Measurements from ENCODE around the gene NANS. TPM values are rescaled to one million over a fixed set of nuclear protein-coding genes. Genes with fewer than 3 reads are reported as not detected.

The NANS gene
- total RNA-seq, 1 donor from 2014 or later, result 44.4 TPM

GRCh38 chr9:98017306-98017705 lies 39.2 kb upstream of the NANS start:
- H3K36me3 ChIP-seq (ENCODE audit: insufficient read depth, low read length), result peaks cover 33% of the 10 kb centered on the region
- no peak for TF ChIP-seq EZH2 (IDR thresholded peaks at IDR 0.05; ENCODE audit: insufficient read depth, low read length)
- no peak for TF ChIP-seq CTCF (IDR thresholded peaks at IDR 0.05; ENCODE audit: insufficient read depth, low read depth, low read length)
- DNase-seq (ENCODE audit: low read depth) (no peak), FAIRE-seq (no peak)
- H3K27ac ChIP-seq (ENCODE audit: low read depth, low read length), result no peak overlapping the region
- H3K9ac ChIP-seq (ENCODE audit: low read length), result no peak overlapping the region
- Mint-ChIP-seq H3K36me3 (ENCODE audit: low read depth, unreplicated experiment) (peaks cover 33% of the 10 kb centered on the region), H3K4me3 (ENCODE audit: unreplicated experiment) (no peak overlapping the region), H3K27me3 (ENCODE audit: low read depth, unreplicated experiment) (no peaks in the 10 kb centered on the region), H3K27ac (ENCODE audit: unreplicated experiment) (no peak overlapping the region), H3K9me3 (ENCODE audit: unreplicated experiment) (no peaks in the 10 kb centered on the region), H3K4me1 (ENCODE audit: low read depth, unreplicated experiment) (peaks cover under 1% of the 10 kb centered on the region)
- peaks cover 2% of the 10 kb centered on the region for H3K4me1 ChIP-seq (ENCODE audit: insufficient read depth, low read length)
- H3K9me3 ChIP-seq (ENCODE audit: insufficient read depth, low read depth, low read length), result no peaks in the 10 kb centered on the region
- no peaks in the 10 kb centered on the region for H3K27me3 ChIP-seq (ENCODE audit: insufficient read depth, low read length)
- no peak overlapping the region for H2AFZ ChIP-seq (ENCODE audit: low read depth, low read length)
- H3K4me3 ChIP-seq (ENCODE audit: insufficient read depth, low read depth, low read length), result no peak overlapping the region
- H3K79me2 ChIP-seq (ENCODE audit: insufficient read depth, low read length), result no peaks in the 10 kb centered on the region
- H3K4me2 ChIP-seq (ENCODE audit: low read length), result no peak overlapping the region
- no peaks in the 10 kb centered on the region for H4K20me1 ChIP-seq (ENCODE audit: insufficient read depth, low read length)

GRCh38 chr9:98018347-98018746 lies 38.2 kb upstream of the NANS start:
- H3K36me3 ChIP-seq (ENCODE audit: insufficient read depth, low read length), result peaks cover 30% of the 10 kb centered on the region
- no peak for FAIRE-seq
- no peak overlapping the region for H3K27ac Mint-ChIP-seq (ENCODE audit: unreplicated experiment)

More at GRCh38 chr9:98018347-98018746, 38.2 kb upstream of the NANS start:
- H3K9ac ChIP-seq (ENCODE audit: low read length), result no peak overlapping the region
- H3K4me3 ChIP-seq (ENCODE audit: insufficient read depth, low read depth, low read length), result no peak overlapping the region
- no peaks in the 10 kb centered on the region for H3K9me3 Mint-ChIP-seq (ENCODE audit: unreplicated experiment)
- H3K27me3 Mint-ChIP-seq (ENCODE audit: low read depth, unreplicated experiment), result no peaks in the 10 kb centered on the region
- H3K4me1 ChIP-seq (ENCODE audit: insufficient read depth, low read length), result peaks cover 9% of the 10 kb centered on the region
- no peaks in the 10 kb centered on the region for H3K9me3 ChIP-seq (ENCODE audit: insufficient read depth, low read depth, low read length)
- no peak for DNase-seq (ENCODE audit: low read depth)
- no peak overlapping the region for H2AFZ ChIP-seq (ENCODE audit: low read depth, low read length)
- no peaks in the 10 kb centered on the region for H3K27me3 ChIP-seq (ENCODE audit: insufficient read depth, low read length)
- no peak for TF ChIP-seq CTCF (IDR thresholded peaks at IDR 0.05; ENCODE audit: insufficient read depth, low read depth, low read length)
- no peak for TF ChIP-seq EZH2 (IDR thresholded peaks at IDR 0.05; ENCODE audit: insufficient read depth, low read length)
- no peaks in the 10 kb centered on the region for H4K20me1 ChIP-seq (ENCODE audit: insufficient read depth, low read length)
- no peak overlapping the region for H3K4me2 ChIP-seq (ENCODE audit: low read length)
- no peak overlapping the region for H3K27ac ChIP-seq (ENCODE audit: low read depth, low read length)
- peaks cover 34% of the 10 kb centered on the region for H3K36me3 Mint-ChIP-seq (ENCODE audit: low read depth, unreplicated experiment)
- H3K4me3 Mint-ChIP-seq (ENCODE audit: unreplicated experiment), result no peak overlapping the region
- H3K79me2 ChIP-seq (ENCODE audit: insufficient read depth, low read length), result no peaks in the 10 kb centered on the region
- peaks cover 5% of the 10 kb centered on the region for H3K4me1 Mint-ChIP-seq (ENCODE audit: low read depth, unreplicated experiment)
